ENCODE results near the gene SLIT3.

DNA sequence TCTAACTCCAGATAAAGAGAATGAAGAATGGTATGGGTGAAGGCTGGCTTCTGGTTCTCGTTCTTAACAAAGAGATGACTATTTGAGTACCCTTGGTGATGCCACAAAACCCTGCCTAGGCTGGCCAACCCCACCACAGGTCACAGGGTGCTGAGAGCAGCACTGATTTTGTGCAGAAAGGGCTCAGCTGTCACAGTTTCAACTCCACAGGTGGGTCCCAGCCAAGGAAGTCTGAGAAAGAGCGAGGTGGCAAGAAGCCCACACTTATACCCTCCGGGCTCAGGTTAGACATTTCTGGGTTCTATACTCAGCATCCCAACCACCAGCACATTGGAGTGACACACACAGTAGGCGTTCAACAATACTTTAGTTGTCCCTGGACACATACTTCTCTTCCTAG is 118.1 kb downstream of the SLIT3 start:
- TF ChIP-seq ZFP30 (CRISPR knock-in tag; IDR thresholded peaks at IDR 0.05) = no peak
- no peak for TF ChIP-seq ISL1 (CRISPR knock-in tag; IDR thresholded peaks at IDR 0.05)
- no peak for TF ChIP-seq TCF4 (CRISPR knock-in tag; IDR thresholded peaks at IDR 0.05; ENCODE audit: borderline replicate concordance)
- TF ChIP-seq ZNF70 (CRISPR knock-in tag; IDR thresholded peaks at IDR 0.05) = no peak
- TF ChIP-seq, protein P1, sequence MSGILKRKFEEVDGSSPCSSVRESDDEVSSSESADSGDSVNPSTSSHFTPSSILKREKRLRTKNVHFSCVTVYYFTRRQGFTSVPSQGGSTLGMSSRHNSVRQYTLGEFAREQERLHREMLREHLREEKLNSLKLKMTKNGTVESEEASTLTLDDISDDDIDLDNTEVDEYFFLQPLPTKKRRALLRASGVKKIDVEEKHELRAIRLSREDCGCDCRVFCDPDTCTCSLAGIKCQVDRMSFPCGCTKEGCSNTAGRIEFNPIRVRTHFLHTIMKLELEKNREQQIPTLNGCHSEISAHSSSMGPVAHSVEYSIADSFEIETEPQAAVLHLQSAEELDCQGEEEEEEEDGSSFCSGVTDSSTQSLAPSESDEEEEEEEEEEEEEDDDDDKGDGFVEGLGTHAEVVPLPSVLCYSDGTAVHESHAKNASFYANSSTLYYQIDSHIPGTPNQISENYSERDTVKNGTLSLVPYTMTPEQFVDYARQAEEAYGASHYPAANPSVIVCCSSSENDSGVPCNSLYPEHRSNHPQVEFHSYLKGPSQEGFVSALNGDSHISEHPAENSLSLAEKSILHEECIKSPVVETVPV (CRISPR knock-in tag; IDR thresholded peaks at IDR 0.05) = no peak
- TF ChIP-seq PPARA (CRISPR knock-in tag; IDR thresholded peaks at IDR 0.05; ENCODE audit: borderline replicate concordance) = no peak

All from SK-N-SH treated with all-trans-retinoic acid at 6 μM for 48 hours (cell line).